Muscle layer of colon (tissue), 2 donors: Measurements from ENCODE around the gene NME7.

Source experiments
- H3K27ac ChIP-seq: one replicate; pipeline ENCODE4 v1.7.0; 2013; ENCODE audit warnings: low read depth, mild to moderate bottlenecking, low read length, moderate library complexity
- H3K27me3 ChIP-seq, 2 donors: one replicate each; pipeline ENCODE4 v1.7.0; 2013; ENCODE audit warnings: low read length in 2 of 2, mild to moderate bottlenecking in 2 of 2; ENCODE audit not compliant: insufficient read depth in 2 of 2, control insufficient read depth in 1 of 2
- H3K36me3 ChIP-seq: one replicate; pipeline ENCODE4 v1.7.0; 2013; ENCODE audit warnings: mild to moderate bottlenecking, low read length; ENCODE audit not compliant: insufficient read depth
- H3K4me1 ChIP-seq: one replicate; pipeline ENCODE4 v1.7.0; 2013; ENCODE audit warnings: mild to moderate bottlenecking, low read length; ENCODE audit not compliant: insufficient read depth
- H3K4me3 ChIP-seq, 2 donors: one replicate each; pipeline ENCODE4 v1.7.0; 2013; ENCODE audit warnings: low read length in 2 of 2, low read depth in 1 of 2, mild to moderate bottlenecking in 1 of 2, moderate library complexity in 1 of 2
- H3K9ac ChIP-seq: one replicate; pipeline ENCODE4 v1.7.0; 2013; ENCODE audit warnings: low read length
- H3K9me3 ChIP-seq: one replicate; pipeline ENCODE4 v1.7.0; 2013; ENCODE audit warnings: mild to moderate bottlenecking, low read length
- donor health status: abdominal sarcoma.
- donor health status: Adenocarcinoma of cecum.

Gene NME7

DNA sequence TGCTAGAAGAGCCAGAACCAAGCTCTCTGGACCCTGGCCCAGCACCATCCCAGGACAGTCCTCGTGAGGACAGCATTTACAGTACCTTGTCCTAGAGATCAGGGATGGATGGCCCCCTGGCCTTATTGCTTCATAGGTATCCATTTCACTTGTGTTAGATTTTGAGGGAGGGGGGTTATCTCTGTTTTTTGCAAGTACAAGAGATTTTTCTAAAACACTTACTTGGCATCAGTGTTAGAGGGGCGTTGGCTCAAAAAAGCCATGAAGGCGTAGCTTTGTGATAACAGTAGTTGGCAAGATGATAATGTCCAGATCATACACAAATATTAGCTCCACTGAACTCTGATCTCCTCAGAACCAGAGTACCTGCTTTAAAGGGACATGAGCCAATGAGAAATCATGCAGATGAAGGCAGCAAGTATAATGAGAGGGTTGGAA, 266.9 kb downstream of the NME7 start:
- no peaks in the 10 kb centered on the region for H3K9me3 ChIP-seq
- H3K4me1 ChIP-seq, result peaks cover 19% of the 10 kb centered on the region
- no peaks in the 10 kb centered on the region for H3K36me3 ChIP-seq
- H3K27ac ChIP-seq, result no peak overlapping the region
- no peaks in the 10 kb centered on the region for H3K27me3 ChIP-seq
- no peak overlapping the region for H3K9ac ChIP-seq
- H3K4me3 ChIP-seq, result no peak overlapping the region

DNA sequence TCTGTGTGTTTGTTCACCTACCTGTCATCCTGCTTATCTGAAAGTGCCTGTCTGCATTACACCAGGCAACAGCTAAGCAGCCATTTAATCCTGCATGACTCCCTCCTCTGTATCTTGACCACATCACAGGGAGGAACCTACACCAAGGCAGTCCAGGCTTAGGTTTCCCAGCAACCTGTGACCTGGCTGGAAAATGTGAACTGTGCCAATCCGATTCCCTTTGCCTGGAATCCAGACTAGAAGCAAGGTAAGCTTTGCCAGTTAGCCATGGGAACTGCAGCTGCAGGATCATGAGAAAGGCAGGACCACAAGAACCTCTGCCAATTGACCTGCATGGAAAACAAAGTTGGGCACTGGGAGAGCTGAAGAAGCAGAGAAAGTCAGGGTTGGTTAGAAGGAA, 267.4 kb downstream of the NME7 start:
- H3K4me3 ChIP-seq, result no peak overlapping the region
- H3K4me1 ChIP-seq, result peaks cover 15% of the 10 kb centered on the region
- no peaks in the 10 kb centered on the region for H3K36me3 ChIP-seq
- no peaks in the 10 kb centered on the region for H3K27me3 ChIP-seq
- no peak overlapping the region for H3K9ac ChIP-seq
- no peak overlapping the region for H3K27ac ChIP-seq
- no peaks in the 10 kb centered on the region for H3K9me3 ChIP-seq

DNA sequence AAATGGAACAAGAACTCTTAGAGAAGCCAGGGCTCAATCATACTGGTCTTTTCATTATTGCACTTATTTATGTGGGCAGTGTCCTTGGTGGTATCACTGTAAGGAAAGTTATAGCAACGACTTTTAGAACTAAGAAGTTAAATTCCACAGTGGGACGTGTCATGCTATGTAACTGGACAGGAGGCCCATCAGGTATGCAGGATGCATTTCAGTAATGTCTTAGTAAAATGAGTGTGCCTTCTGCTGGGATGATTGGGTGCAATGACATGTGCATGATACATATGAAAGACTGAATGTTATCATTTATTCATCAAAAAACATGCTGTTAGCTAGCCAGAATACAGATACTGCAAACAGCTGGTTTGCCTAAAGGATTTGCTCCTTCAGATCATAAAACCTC, 268.0 kb downstream of the NME7 start:
- H3K4me3 ChIP-seq, result no peak overlapping the region
- no peaks in the 10 kb centered on the region for H3K36me3 ChIP-seq
- peaks cover 15% of the 10 kb centered on the region for H3K4me1 ChIP-seq
- H3K27me3 ChIP-seq, result no peaks in the 10 kb centered on the region
- H3K9me3 ChIP-seq, result no peaks in the 10 kb centered on the region
- H3K9ac ChIP-seq, result no peak overlapping the region
- no peak overlapping the region for H3K27ac ChIP-seq

- Histone ChIP-seq H3K9me3 (no peaks in the 10 kb centered on the region), H3K27ac (no peak overlapping the region), H3K36me3 (no peaks in the 10 kb centered on the region), H3K4me1 (peaks cover 13% of the 10 kb centered on the region), H3K9ac (no peak overlapping the region), H3K4me3 (no peak overlapping the region), H3K27me3 (no peaks in the 10 kb centered on the region)
These were observed 269.2 kb downstream of the NME7 start for GRCh38 chr1:169098380-169098779.

DNA sequence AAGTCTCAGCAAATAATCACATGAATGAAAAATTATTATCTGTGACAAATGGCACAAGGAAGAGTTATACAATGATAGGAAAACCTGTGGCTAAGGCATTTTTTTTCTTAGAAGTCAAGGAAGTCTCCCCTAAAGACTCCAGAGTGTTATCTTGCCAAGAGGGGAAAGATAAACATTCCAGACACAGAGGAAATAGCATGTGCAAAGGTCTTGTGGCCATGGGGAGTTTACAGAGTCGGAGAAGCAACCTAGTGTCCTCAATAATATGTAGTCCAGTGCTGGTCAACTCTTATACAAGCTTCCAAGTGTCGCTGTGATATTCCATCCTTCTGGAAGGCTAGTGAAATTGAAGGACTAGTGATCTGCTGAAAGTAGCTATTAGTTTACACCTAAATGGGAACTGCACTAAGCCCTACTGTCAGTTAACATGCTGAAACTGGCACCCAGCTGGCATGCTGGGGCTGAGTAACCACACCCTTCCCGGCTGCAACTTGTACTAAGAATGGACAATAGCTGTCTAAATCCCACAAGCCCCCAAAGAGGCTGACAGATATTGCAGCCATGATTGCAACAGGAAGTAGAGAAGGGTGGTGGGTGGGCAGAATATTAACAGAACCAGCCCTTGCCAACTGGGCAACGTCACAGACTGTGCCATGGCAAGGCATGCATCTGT, 272.6 kb downstream of the NME7 start:
- H3K4me1 ChIP-seq, result no peaks in the 10 kb centered on the region
- H3K9ac ChIP-seq, result no peak overlapping the region

GRCh38 chr1:169092399-169092798, 275.2 kb downstream of the NME7 start:
- H3K27me3 ChIP-seq, result no peaks in the 10 kb centered on the region
- H3K27ac ChIP-seq, result no peak overlapping the region
- no peaks in the 10 kb centered on the region for H3K36me3 ChIP-seq
- no peaks in the 10 kb centered on the region for H3K9me3 ChIP-seq
- no peak overlapping the region for H3K4me3 ChIP-seq
- peaks cover 13% of the 10 kb centered on the region for H3K4me1 ChIP-seq
- H3K9ac ChIP-seq, result no peak overlapping the region

More for the DNA sequence above, 272.6 kb downstream of the NME7 start:
- H3K36me3 ChIP-seq, result no peaks in the 10 kb centered on the region
- H3K27ac ChIP-seq, result no peak overlapping the region
- no peaks in the 10 kb centered on the region for H3K9me3 ChIP-seq
- no peaks in the 10 kb centered on the region for H3K27me3 ChIP-seq
- no peak overlapping the region for H3K4me3 ChIP-seq

DNA sequence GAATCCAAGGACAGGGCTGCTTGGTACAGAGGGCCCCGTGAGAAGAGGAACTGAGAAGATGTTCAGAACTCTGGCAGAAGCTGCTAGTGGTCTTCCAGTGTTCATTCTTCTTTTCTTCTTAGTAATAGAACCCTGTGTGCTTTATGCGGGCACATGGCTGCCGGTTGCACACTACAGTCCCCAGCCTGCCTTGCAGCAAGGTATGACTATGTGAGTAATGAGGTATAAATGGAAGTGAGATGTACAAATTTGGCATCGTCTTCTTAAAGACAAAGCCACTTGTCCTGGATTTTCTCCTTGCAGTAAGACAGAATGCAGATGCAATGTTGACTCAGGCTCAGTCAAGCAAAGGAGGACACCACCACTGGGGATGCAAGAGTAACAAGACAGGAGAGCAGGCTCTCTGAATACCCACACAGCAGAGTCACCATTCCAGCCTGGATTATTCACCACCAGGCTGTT, 276.1 kb downstream of the NME7 start:
- H3K9me3 ChIP-seq, result no peaks in the 10 kb centered on the region
- no peak overlapping the region for H3K27ac ChIP-seq
- peaks cover 22% of the 10 kb centered on the region for H3K4me1 ChIP-seq
- H3K9ac ChIP-seq, result no peak overlapping the region
- no peak overlapping the region for H3K4me3 ChIP-seq
- H3K36me3 ChIP-seq, result no peaks in the 10 kb centered on the region
- H3K27me3 ChIP-seq, result no peaks in the 10 kb centered on the region

GRCh38 chr1:169090900-169091311, 276.7 kb downstream of the NME7 start:
- no peaks in the 10 kb centered on the region for H3K27me3 ChIP-seq
- no peaks in the 10 kb centered on the region for H3K9me3 ChIP-seq
- no peak overlapping the region for H3K27ac ChIP-seq
- H3K4me1 ChIP-seq, result peaks cover 23% of the 10 kb centered on the region
- no peak overlapping the region for H3K4me3 ChIP-seq
- H3K9ac ChIP-seq, result no peak overlapping the region
- H3K36me3 ChIP-seq, result no peaks in the 10 kb centered on the region

DNA sequence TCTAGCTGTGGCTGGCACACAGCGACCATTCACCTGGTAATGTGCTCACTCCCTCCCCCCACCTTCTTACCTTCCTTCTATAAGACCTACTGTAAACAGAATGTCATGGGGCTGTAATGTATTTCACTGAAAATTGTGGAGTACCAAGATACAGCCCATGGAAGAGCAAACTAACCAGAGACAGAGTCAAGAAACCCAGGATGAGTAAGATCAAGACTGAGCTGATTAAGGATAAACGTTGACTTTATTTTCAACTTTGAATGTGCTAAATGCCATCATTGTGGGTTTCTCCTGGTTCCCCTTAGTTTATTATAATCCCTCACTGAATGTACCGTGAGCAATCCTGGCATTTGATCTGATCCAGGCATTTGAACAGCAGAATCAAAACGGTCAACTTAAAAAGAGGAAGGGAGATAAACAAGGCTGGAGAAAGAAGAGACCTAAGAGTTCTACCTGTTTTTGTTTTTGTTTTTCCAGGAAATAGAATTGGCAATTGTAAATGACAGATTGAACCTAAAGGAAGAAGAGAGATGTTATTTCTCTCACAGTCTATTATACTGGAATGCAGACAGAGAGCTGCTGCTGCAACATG, 277.2 kb downstream of the NME7 start:
- no peak overlapping the region for H3K9ac ChIP-seq
- H3K4me1 ChIP-seq, result peaks cover 23% of the 10 kb centered on the region
- no peak overlapping the region for H3K4me3 ChIP-seq
- H3K27me3 ChIP-seq, result no peaks in the 10 kb centered on the region
- H3K36me3 ChIP-seq, result no peaks in the 10 kb centered on the region
- H3K9me3 ChIP-seq, result no peaks in the 10 kb centered on the region
- no peak overlapping the region for H3K27ac ChIP-seq

GRCh38 chr1:169089776-169090175, 277.8 kb downstream of the NME7 start:
- Histone ChIP-seq H3K4me1 (peaks cover 23% of the 10 kb centered on the region), H3K27ac (no peak overlapping the region), H3K9ac (no peak overlapping the region), H3K36me3 (no peaks in the 10 kb centered on the region), H3K27me3 (no peaks in the 10 kb centered on the region), H3K4me3 (no peak overlapping the region), H3K9me3 (no peaks in the 10 kb centered on the region)

DNA sequence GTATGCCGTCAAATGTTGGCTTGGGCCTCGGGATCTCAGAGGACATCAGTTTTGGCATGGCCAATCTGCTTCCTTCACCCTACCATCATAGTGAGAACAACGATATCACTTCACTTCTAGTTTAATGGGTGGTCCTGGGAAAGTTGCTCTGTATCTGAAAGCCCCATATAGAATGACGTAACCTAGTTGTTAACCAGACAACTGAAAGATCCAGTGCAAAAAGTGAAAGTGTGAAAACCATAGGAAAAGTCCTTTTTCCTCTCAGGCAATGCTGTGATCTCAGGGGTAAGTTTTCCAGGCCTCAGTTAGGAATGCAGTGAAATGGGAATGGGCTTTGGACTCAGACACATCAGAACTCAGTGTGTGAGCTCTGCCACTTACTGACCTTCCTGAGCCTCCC, 279.7 kb downstream of the NME7 start:
- Histone ChIP-seq H3K9ac (no peak overlapping the region), H3K27me3 (no peaks in the 10 kb centered on the region), H3K4me1 (peaks cover 23% of the 10 kb centered on the region), H3K4me3 (no peak overlapping the region), H3K27ac (no peak overlapping the region), H3K9me3 (no peaks in the 10 kb centered on the region), H3K36me3 (no peaks in the 10 kb centered on the region)
